HG02759 (cell line): ENCODE measurements around the gene SPATA20.

Source experiments
- ATAC-seq: cut with Tn5 transposase; IDR thresholded peaks from one replicate; pipeline ENCODE4 v1.9.1; 2021; ENCODE audit warnings: mild to moderate bottlenecking, moderate library complexity; ENCODE audit not compliant: unreplicated experiment

Gene SPATA20

DNA sequence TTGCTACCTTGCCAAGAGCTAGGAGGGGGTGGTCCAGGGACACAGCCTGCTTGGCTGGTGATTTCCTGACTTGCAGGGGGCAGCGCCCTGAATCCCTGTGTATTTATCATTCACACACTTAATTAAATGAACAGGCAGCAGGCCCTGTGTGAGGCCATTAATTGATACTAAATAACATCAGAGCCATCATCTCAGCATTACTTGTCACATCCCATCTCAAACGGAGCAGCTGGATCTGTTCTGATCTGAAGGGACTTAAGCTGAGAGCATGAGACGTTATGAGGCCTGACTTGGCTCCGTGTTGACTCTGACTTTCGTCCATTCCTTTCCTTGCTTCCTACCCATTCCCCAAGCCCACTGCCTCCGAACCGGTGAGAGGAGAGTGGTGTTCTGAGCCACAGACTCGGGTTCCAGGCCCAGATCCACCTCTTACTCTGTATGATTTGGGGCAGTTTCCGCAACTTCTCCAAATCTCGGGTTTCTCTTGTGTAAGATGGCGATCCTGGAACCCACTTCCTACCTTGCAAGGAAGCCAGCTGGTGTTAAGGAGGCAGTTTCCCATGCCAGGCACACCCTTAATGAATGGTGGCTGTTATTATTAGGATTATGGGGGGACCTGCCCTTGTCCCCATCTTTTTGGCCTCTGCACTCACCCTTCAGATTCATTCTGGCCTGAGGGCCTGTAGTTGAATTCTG, 47.3 kb downstream of the SPATA20 start:
- ATAC-seq: no peak

DNA sequence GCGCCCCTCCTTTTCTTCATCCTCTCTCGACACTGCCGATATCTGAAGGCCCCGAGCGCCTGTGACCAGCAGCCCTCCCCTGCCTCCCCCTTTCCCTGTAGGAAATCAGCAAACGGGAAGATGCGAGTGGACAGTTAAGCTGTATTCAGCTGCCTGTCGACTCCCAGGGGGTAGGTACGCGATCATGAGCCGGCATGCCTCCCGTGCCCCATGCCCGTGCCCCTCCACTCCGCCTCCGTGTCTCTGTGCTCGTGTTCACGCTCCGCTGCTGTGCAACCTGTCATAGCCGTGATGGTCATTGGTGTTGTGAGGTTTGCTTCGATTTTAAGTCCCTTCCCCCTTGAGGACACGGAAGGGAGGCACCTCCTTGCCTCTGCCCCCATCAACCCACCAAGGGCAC, 47.9 kb downstream of the SPATA20 start:
- no peak for ATAC-seq

DNA sequence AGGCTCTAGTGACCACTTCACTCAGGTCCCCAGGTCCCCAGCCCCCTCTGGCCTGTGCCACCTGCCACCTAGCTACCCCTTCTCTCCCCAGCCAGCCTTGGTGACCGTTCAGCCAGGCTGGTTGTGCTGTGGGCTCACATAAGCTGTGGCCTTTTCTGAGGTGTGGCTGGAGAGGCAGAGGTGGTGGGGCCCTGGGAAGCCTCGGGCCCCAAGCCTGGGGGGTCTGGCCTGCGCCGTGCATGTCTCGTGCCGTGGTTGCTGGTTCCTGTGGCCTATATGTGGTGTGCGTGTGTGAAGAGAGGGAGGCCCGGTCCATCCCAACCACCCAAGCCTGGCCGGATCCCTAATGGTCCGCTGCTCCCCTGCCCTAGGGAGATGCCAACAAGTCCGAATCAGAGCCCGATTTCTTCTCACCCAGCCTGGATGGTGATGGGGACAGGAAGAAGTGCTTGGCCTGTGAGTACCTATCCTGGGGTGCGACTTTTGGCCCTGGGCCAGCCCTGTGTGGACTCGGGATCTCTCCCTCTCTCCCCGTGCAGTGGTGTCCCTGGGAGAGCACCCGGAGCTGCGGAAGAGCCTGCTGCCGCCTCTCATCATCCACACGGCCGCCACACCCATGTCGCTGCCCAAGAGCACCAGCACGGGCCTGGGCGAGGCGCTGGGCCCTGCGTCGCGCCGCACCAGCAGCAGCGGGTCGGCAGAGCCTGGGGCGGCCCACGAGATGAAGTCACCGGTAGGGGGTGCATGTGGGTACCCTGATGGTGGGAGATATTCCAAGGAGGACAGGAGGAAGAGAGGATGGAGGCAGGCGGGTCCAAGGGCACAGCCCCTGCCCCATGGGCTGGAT, 49.4 kb downstream of the SPATA20 start:
- no peak for ATAC-seq

DNA sequence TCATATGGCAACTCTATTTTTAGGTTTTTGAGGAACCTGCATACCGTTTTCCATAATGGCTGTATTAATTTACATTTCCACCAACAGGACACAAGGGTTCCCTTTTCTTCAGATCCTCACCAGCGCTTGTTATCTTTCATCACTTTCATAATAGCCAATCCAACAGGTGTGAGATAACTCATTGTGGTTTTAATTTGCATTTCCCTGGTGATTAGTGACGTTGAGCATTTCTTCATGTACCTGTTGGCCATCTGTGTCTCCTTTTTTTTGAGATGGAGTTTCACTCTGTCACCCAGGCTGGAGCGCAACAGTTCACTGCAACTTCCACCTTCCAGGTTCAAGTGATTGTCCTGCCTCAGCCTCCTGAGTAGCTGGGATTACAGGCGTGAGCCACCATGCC, 51.5 kb downstream of the SPATA20 start:
- ATAC-seq: no peak

DNA sequence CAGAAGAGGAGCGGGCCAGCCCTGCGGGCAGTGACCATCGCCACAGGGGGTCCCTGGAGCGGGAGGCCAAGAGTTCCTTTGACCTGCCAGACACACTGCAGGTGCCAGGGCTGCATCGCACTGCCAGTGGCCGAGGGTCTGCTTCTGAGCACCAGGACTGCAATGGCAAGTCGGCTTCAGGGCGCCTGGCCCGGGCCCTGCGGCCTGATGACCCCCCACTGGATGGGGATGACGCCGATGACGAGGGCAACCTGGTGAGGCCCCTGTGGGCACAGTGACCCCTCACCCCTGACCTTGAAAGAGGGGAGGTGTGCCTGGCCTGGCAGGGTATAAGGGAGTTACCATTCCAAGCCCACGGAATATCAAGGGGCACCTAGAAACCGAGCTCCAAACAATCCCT, 52.6 kb downstream of the SPATA20 start:
- no peak for ATAC-seq

DNA sequence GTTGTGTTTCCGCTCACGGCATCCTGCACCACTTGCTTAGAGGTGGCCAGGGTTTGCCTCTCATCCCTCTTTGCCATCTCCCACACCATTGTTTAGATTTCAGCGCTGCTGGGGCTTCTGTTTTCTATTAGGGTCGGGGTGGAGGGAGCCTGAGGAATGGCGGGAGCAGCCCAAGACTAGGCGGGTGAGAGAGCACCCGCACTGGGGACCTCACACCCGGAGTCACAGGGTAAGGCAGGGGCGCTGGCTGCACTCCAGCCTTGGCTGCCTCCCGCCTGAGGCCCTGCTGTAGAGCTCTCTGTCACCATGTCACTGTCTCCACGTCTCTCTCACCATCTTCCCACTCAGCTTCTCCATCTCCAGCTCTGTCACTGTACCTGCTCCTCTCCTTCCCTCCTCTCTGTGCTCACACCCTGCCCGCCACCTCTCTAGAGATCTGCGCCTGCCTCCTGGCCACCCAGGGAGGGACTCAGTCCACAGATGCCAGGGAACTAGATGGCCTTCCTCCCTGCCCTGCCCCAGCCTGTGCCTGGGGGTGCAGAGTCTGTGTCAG, 54.9 kb downstream of the SPATA20 start:
- ATAC-seq: no peak

DNA sequence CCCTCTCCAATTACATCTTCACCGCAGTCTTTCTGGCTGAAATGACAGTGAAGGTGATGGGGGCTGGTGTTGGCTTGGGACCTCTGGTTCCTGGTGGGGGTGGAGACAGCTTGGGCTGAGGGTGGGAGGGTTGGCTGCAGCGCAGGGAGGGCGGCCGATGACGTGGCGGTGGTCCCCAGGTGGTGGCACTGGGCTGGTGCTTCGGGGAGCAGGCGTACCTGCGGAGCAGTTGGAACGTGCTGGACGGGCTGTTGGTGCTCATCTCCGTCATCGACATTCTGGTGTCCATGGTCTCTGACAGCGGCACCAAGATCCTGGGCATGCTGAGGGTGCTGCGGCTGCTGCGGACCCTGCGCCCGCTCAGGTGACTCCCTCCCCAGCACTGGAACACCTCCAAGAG, 55.9 kb downstream of the SPATA20 start:
- no peak for ATAC-seq

DNA sequence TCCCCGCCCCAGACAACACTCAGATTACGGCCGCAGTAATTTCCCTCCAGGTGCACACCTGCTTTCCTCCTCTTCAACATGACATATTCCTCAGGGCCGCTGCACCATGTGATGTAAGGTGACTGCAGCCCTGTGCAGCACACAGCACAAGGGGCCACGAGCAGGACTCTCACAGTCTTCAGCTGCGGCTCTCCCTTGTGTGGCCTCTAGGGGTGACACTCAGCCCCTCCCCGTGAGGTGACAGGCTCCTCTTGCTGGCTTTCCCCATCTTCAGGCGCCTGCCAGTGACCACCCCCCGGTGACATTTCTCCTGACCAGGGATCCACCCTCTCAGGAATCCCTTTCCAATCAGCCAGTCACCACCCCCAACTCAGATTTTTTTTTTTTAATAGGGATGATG, 56.4 kb downstream of the SPATA20 start:
- ATAC-seq: no peak

DNA sequence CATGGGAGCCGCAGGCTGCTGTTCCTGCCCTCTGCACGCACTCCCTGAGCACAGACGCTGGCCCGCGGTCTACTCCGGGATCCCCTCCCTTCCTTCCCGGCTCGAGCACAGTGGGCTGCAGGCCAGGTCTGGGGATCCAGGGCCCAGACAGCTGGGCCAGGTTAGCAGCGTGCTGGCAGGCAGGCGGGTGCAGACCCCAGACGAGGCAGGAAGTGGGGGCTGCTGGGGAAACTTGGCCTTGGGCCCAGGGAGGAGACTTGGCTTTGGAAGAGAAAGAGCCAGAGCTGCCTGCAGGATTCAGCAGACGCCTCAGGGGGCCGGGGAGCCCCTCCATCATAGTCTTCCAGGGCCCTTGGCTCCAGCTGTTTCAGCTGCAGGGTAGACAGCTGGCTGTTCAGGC, 57.5 kb downstream of the SPATA20 start:
- ATAC-seq: no peak

DNA sequence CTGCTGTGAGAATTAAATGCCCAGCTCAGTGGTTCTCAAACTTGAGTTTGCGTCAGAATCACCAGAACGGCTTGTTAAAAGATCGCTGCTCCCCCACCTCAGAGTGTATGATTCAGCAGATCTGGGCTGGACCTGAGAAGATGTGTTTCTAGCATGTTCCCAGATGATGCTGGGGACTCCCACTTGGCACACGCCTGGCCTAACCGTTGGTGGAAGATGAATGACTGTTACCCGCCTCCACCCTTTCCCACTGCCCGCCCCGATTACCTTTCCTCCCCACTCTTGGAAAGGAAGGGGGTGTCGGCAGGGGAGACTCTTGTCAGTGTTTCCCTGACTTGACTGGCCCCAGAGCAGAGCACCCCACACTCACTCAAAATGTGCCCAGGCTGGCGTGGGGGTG, 58.5 kb downstream of the SPATA20 start:
- no peak for ATAC-seq
